ENCODE results near the gene C4orf50.

- TF ChIP-seq EZH2 (IDR thresholded peaks at IDR 0.05; ENCODE audit: borderline replicate concordance, insufficient read depth, low read depth, low read length, poor library complexity, severe bottlenecking) (no peak), CTCF (IDR thresholded peaks at IDR 0.05) (no peak)
Measured at GRCh38 chr4:5963611-5964010, 54.6 kb downstream of the C4orf50 start.
